ENCODE data around the gene AKAP6. TPM values are rescaled to one million over a fixed set of nuclear protein-coding genes. Genes with fewer than 3 reads are reported as not detected.

The AKAP6 gene
- total RNA-seq, 1 experiment from 2014 or later = 1.1 TPM

DNA sequence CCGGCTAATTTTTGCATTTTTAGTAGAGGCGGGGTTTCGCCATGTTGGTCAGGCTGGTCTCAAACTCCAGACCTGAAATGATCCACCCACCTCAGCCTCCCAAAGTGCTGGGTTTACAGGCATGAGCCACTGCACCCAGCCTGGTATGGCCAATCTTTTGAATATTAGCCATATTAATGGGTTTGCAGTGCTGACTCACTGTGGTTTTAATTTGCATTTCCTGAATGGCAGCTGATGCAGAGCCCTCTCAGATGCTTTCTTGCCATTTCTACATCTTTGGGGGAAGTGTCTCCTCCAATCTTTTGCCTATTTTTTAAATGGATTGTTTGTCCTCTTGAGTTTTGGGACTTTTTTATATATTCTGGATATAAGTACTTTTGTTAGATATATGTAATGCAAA, 554.1 kb downstream of the AKAP6 start:
- no peak overlapping the region for H2BK5ac ChIP-seq (ENCODE audit: insufficient read length, low read length)
- no peaks in the 10 kb centered on the region for H3K4me1 Mint-ChIP-seq
- no peaks in the 10 kb centered on the region for H3K9me3 ChIP-seq (ENCODE audit: control insufficient read depth, low read depth, low read length)
- no peak overlapping the region for H4K91ac ChIP-seq (ENCODE audit: insufficient read length, low read depth, low read length)
- H2BK120ac ChIP-seq (ENCODE audit: low read depth, low read length, poor library complexity, severe bottlenecking) = no peak overlapping the region
- H3K79me2 ChIP-seq (ENCODE audit: insufficient read depth, low read length) = no peaks in the 10 kb centered on the region
- TF ChIP-seq, protein P1, sequence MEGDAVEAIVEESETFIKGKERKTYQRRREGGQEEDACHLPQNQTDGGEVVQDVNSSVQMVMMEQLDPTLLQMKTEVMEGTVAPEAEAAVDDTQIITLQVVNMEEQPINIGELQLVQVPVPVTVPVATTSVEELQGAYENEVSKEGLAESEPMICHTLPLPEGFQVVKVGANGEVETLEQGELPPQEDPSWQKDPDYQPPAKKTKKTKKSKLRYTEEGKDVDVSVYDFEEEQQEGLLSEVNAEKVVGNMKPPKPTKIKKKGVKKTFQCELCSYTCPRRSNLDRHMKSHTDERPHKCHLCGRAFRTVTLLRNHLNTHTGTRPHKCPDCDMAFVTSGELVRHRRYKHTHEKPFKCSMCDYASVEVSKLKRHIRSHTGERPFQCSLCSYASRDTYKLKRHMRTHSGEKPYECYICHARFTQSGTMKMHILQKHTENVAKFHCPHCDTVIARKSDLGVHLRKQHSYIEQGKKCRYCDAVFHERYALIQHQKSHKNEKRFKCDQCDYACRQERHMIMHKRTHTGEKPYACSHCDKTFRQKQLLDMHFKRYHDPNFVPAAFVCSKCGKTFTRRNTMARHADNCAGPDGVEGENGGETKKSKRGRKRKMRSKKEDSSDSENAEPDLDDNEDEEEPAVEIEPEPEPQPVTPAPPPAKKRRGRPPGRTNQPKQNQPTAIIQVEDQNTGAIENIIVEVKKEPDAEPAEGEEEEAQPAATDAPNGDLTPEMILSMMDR (conservative IDR thresholded peaks at IDR 0.05) = no peak
- no peak overlapping the region for H3K18ac ChIP-seq (ENCODE audit: insufficient read length, low read depth, low read length)
- H3K14ac ChIP-seq (ENCODE audit: insufficient read depth, low read length) = no peak overlapping the region
- H3K4me2 ChIP-seq (ENCODE audit: insufficient read depth, insufficient read length, low read length) = no peak overlapping the region
- H2AK5ac ChIP-seq (ENCODE audit: insufficient read length, low read length) = no peak overlapping the region
- no peak overlapping the region for H3K4ac ChIP-seq (ENCODE audit: low read depth, low read length)
- no peaks in the 10 kb centered on the region for H3K4me1 ChIP-seq (ENCODE audit: insufficient read depth, low read length)
- H3K9ac ChIP-seq (ENCODE audit: extremely low read depth, insufficient read length, low read length) = no peak overlapping the region
- H3K56ac ChIP-seq (ENCODE audit: insufficient read length, low read depth, low read length) = no peak overlapping the region
- H3K36me3 Mint-ChIP-seq (ENCODE audit: insufficient read depth in 1 of 3, low read depth in 3 of 3) = no peaks in the 10 kb centered on the region
- DNase-seq = no peak
- H3K27ac Mint-ChIP-seq = no peak overlapping the region
- no peak overlapping the region for H3K23ac ChIP-seq (ENCODE audit: insufficient read length, low read depth, low read length)
- H3K23me2 ChIP-seq (ENCODE audit: insufficient read length, low read depth, low read length, poor library complexity, severe bottlenecking) = no peaks in the 10 kb centered on the region
- H2BK12ac ChIP-seq (ENCODE audit: insufficient read length, low read depth, low read length) = no peak overlapping the region
- H3K27me3 ChIP-seq (ENCODE audit: insufficient read depth, low read length) = no peaks in the 10 kb centered on the region
- no peaks in the 10 kb centered on the region; the same call in 1 of the 2 replicates for H3K27me3 Mint-ChIP-seq (ENCODE audit: low read depth)
- no peak overlapping the region for H4K8ac ChIP-seq (replicated peaks; ENCODE audit: insufficient read length, low read depth, low read length)
- no peak overlapping the region for H3T11ph ChIP-seq (ENCODE audit: low read length)
- no peaks in the 10 kb centered on the region for H4K20me1 ChIP-seq (ENCODE audit: control insufficient read depth, insufficient read depth, insufficient read length)
- no CpG with 5 or more reads among the region's 3 CpGs for WGBS (ENCODE audit: extremely low coverage, insufficient read length, low lambda C conversion rate)
- H3K4me3 Mint-ChIP-seq = no peak overlapping the region
- H2AFZ ChIP-seq (ENCODE audit: low read length) = no peak overlapping the region
- H3K27ac ChIP-seq (ENCODE audit: insufficient read length, low read depth, low read length) = no peak overlapping the region
- no peak overlapping the region for H4K5ac ChIP-seq (ENCODE audit: insufficient read length, low read depth, low read length)
- no peak overlapping the region for H2BK20ac ChIP-seq (ENCODE audit: low read depth, low read length, poor library complexity, severe bottlenecking)
- H3K79me1 ChIP-seq (ENCODE audit: insufficient read depth, low read depth, low read length, poor library complexity, severe bottlenecking) = no peaks in the 10 kb centered on the region
- H3K9me3 Mint-ChIP-seq = peaks cover 3 to 6% of the 10 kb centered on the region in 2 experiments; a peak in 3 of 5 replicates
- H2BK15ac ChIP-seq (ENCODE audit: low read depth, low read length) = no peak overlapping the region

Other genes starting within 250 kb of the AKAP6 start
- not detected in 2 replicates for gene RNU6-7, start 127.3 kb upstream of the AKAP6 start, total RNA-seq (2021)
- gene RNU6-8, start 126.0 kb upstream of the AKAP6 start, total RNA-seq (2021) = not detected in 2 replicates

Data from H9 (cell line).